K562 (cell line): ENCODE results near the gene OPRM1. TPM values are rescaled to one million over a fixed set of nuclear protein-coding genes. Genes with fewer than 3 reads are reported as not detected.

ENCODE experiments used
- ATAC-seq: fragments of 200-7000 bp; cut with Tn5 transposase; 3 replicates; pipeline ENCODE4 v1.9.1; 2020; ENCODE audit warnings: moderate library complexity
- BruUV-seq: library from RNA; stranded (reverse); fragments of 400-500 nt; replicated peaks from 2 replicates; lab custom pipeline; 2021; lab: Mats Ljungman, UMichigan
- CTCF ChIA-PET: fragments of 300-600 bp; formaldehyde crosslinking; extraction: SDS; loops from one replicate; lab custom pipeline; 2021; ENCODE audit warnings: low intra/inter-chr PET ratio; lab: Yijun Ruan, JAX
- POLR2A ChIA-PET: fragments of 300-600, 350-650 bp; sonication (Branson Sonifier 250); formaldehyde crosslinking; extraction: SDS; loops from one replicate; lab custom pipeline; 2021; ENCODE audit warnings: antibody characterized with exemption, inconsistent platforms; lab: Yijun Ruan, JAX
- DNase-seq, 4 experiments: peaks; one replicate each; pipeline versions ENCODE4 v3.0.0 to v3.0.0-alpha.2; 2011 to 2018; ENCODE audit warnings: low spot score in 3 of 4, mixed read lengths in 3 of 4; ENCODE audit errors: extremely low read depth in 1 of 4
- FAIRE-seq: peaks from 2 replicates; lab custom pipeline; 2011; peaks lifted over from hg19 to GRCh38; lab: Jason Lieb, UNC
- H2AFZ ChIP-seq: 2 replicates; pipeline ENCODE4 v1.6.0; 2011; ENCODE audit warnings: low read depth, low read length, control low read depth, inconsistent platforms
- H3K27ac ChIP-seq: fragments of 200-600 bp; 3 replicates; pipeline ENCODE4 v1.8.0; 2011; ENCODE audit warnings: low read depth, mild to moderate bottlenecking, control low read depth, inconsistent platforms, low read length, moderate library complexity, mixed read lengths; ENCODE audit errors: extremely low read depth
- H3K27me3 ChIP-seq, 2 experiments: fragments of 300-600 bp in 1 of 2; 2 replicates in 1 of 2; 3 replicates in 1 of 2; pipeline versions ENCODE4 v1.6.0 to v1.8.0; 2011; ENCODE audit warnings: inconsistent platforms in 2 of 2, low read length in 2 of 2, mild to moderate bottlenecking in 1 of 2, mixed read lengths in 1 of 2, moderate library complexity in 1 of 2; ENCODE audit not compliant: control insufficient read depth in 2 of 2, insufficient read depth in 2 of 2
- H3K36me3 ChIP-seq: fragments of 300-600 bp; 3 replicates; pipeline ENCODE4 v1.8.0; 2011; ENCODE audit warnings: mild to moderate bottlenecking, low read length, inconsistent platforms; ENCODE audit not compliant: control insufficient read depth, insufficient read depth
- H3K4me1 ChIP-seq, 2 experiments: fragments of 200-600 bp in 1 of 2; replicated peaks in 1 of 2; 2 replicates in 1 of 2; 3 replicates in 1 of 2; pipeline versions ENCODE4 v1.5.1 to v1.8.0; 2011; ENCODE audit warnings: inconsistent platforms in 2 of 2, low read length in 2 of 2, mild to moderate bottlenecking in 1 of 2, mixed read lengths in 1 of 2, moderate library complexity in 1 of 2; ENCODE audit not compliant: control insufficient read depth in 2 of 2, insufficient read depth in 2 of 2
- H3K4me2 ChIP-seq: 2 replicates; pipeline ENCODE4 v1.6.1; 2011; ENCODE audit warnings: low read length, control low read depth, inconsistent platforms, mixed read lengths; ENCODE audit not compliant: insufficient read depth
- H3K4me3 ChIP-seq: fragments of 200-600 bp; sonication (generic), shearing (Covaris generic); 2 replicates; pipeline ENCODE4 v1.5.1; 2016; ENCODE audit warnings: control low read depth, inconsistent platforms
- H3K79me2 ChIP-seq: fragments of 200-600 bp; 3 replicates; pipeline ENCODE4 v1.8.0; 2011; ENCODE audit warnings: low read length, inconsistent platforms; ENCODE audit not compliant: control insufficient read depth, insufficient read depth
- H3K9ac ChIP-seq, 2 experiments: 2 replicates each; pipeline versions ENCODE4 v1.6.0 to v1.6.1; 2011; ENCODE audit warnings: low read depth in 2 of 2, low read length in 2 of 2, control low read depth in 1 of 2, inconsistent platforms in 1 of 2, mild to moderate bottlenecking in 1 of 2, mixed read lengths in 1 of 2; ENCODE audit not compliant: insufficient read depth in 1 of 2
- H3K9me1 ChIP-seq: one replicate; pipeline ENCODE4 v1.6.0; 2011; ENCODE audit warnings: inconsistent platforms, mild to moderate bottlenecking, low read length, moderate library complexity; ENCODE audit not compliant: control insufficient read depth, insufficient read depth
- H3K9me3 ChIP-seq: replicated peaks from 2 replicates; pipeline ENCODE4 v1.5.1; 2011; ENCODE audit warnings: low read depth, low read length, inconsistent platforms; ENCODE audit not compliant: control insufficient read depth, insufficient read depth
- H4K20me1 ChIP-seq: replicated peaks from 2 replicates; pipeline ENCODE4 v1.6.1; 2011; ENCODE audit warnings: low read length, inconsistent platforms, mixed read lengths; ENCODE audit not compliant: control insufficient read depth, insufficient read depth
- CBFB ChIP-seq: sonication (generic); formaldehyde crosslinking; IDR thresholded peaks from 2 replicates; pipeline ENCODE4 v1.4.0; 2020; ENCODE audit warnings: mild to moderate bottlenecking, missing genetic modification reagents
- NFIX ChIP-seq: fragments of 250-450 bp; sonication (Bioruptor Pico); IDR thresholded peaks from 2 replicates; pipeline ENCODE4 v1.4.0; 2020; ENCODE audit warnings: low read depth, mild to moderate bottlenecking, moderate library complexity
- SIN3B ChIP-seq: fragments of 450-650 bp; IDR thresholded peaks from 2 replicates; pipeline ENCODE4 v1.6.1; 2017; ENCODE audit warnings: low read depth, mild to moderate bottlenecking, moderate library complexity
- SIRT6 ChIP-seq: IDR thresholded peaks from one replicate; pipeline ENCODE4 v1.6.1; 2012; ENCODE audit warnings: low read depth, mild to moderate bottlenecking, control low read depth, inconsistent platforms, low read length, moderate library complexity
- SNRNP70 ChIP-seq: fragments of 200-400 bp; formaldehyde crosslinking; optimal IDR thresholded peaks from 2 replicates; pipeline ENCODE3; 2017; ENCODE audit warnings: low read depth, low read length
- TBL1XR1 ChIP-seq, 2 experiments: IDR thresholded peaks; 2 replicates each; pipeline ENCODE4 v1.6.1; 2012; ENCODE audit warnings: improper control_type of control experiment in 2 of 2, low read length in 2 of 2, mild to moderate bottlenecking in 1 of 2
- WGBS: fragments of 100-300 bp; shearing (Covaris generic); methylation state at CpG from one replicate; pipeline ENCODE4 v1.1.6; 2016; ENCODE audit warnings: low coverage, mixed read lengths; ENCODE audit not compliant: insufficient coverage; ENCODE audit errors: missing lambda C conversion rate; 5-methylcytosine and 5-hydroxymethylcytosine counted together
- in situ Hi-C: fragments of 300-500 bp; cut with MboI; formaldehyde crosslinking; loops from 4 replicates; pipeline ENCODE4 v1.15.0; 2018; ENCODE audit warnings: inconsistent platforms, mixed read lengths
- intact Hi-C: fragments of 100-400 bp; cut with micrococcal nuclease; formaldehyde crosslinking; loops from 2 replicates; pipeline ENCODE4 v1.14.2; 2022
- polyA plus RNA-seq, 8 experiments: library from polyadenylated mRNA; depleted of rRNA in 4 of 8; stranded (reverse) in 5 of 8; unstranded in 3 of 8; fragments of >200 nt; fragmentation: Nextera tagmentation in 2 of 8; fragmentation: Illumina TruSeq in 1 of 8; extraction: Ambion mirVana in 2 of 8; extraction: Trizol in 1 of 8; gene quantifications; 2 replicates each; pipeline versions ENCODE4 v1.2.1 to v1.2.3, GENCODE V29; 2011 to 2014; ENCODE audit warnings: inconsistent platforms in 1 of 8, missing spikeins in 1 of 8
- total RNA-seq, 7 experiments: library from RNA; depleted of rRNA in 6 of 7; stranded (reverse); fragments of >200 nt in 6 of 7; fragmentation: Illumina TruSeq in 2 of 7; extraction: Trizol in 2 of 7; gene quantifications; 2 replicates each; pipeline versions ENCODE4 v1.2.1 to v1.2.3, GENCODE V29; 2011 to 2021; ENCODE audit warnings: low replicate concordance in 1 of 7
- TF ChIP-seq, protein P1 (sequence below): fragments of 250-450 bp; sonication (Bioruptor Pico); IDR thresholded peaks from 2 replicates; pipeline ENCODE4 v1.4.0; 2020
- TF ChIP-seq, protein P2 (sequence below): fragments of 450-650 bp; IDR thresholded peaks from 2 replicates; pipeline ENCODE4 v1.7.1; 2018; ENCODE audit warnings: mild to moderate bottlenecking, low read depth; ENCODE audit not compliant: partially characterized antibody

The OPRM1 gene
- total and polyA plus RNA-seq, 9 of the 15 experiments (the other 6 are each of a cell fraction or from before 2014, with no cell fraction given) = not detected

DNA sequence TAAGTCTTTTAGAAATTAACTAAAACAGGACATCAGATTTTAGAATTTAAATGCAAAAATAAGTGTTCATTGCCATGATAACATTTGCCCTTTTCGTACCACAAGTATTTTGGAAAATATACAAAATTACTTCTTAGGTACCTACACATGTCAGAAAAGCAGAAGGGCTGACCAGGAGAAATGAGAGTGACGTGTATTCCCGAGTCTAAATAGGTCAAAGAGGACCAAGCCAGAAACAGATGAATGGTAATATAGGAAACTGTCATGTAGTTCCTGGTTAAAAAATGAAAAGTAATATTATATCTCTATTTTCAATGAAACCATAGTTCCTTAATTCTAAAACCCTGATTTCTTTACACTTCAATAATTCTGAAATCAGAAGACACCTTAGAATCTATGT is 191.4 kb downstream of the OPRM1 start:
- no peak for DNase-seq
- in situ Hi-C loops = no loop called here
- no peak for ATAC-seq
- Histone ChIP-seq H4K20me1 (no peaks in the 10 kb centered on the region), H2AFZ (no peak overlapping the region), H3K9me1 (no peaks in the 10 kb centered on the region), H3K27me3 (peaks cover 0 to 5% of the 10 kb centered on the region in 2 experiments; a peak in 1 of 5 replicates), H3K4me1 (no peaks in the 10 kb centered on the region), H3K36me3 (no peaks in the 10 kb centered on the region), H3K79me2 (no peaks in the 10 kb centered on the region), H3K9me3 (no peaks in the 10 kb centered on the region), H3K27ac (no peak overlapping the region), H3K9ac (no peak overlapping the region), H3K4me2 (no peak overlapping the region), H3K4me3 (no peak overlapping the region)
- no peak for FAIRE-seq
- no TSS peak for BruUV-seq
- 1% methylated on average over 3 of the region's 3 CpGs for WGBS
- ChIA-PET POLR2A (no interaction called here), CTCF (no interaction called here)
- TF ChIP-seq NFIX (CRISPR knock-in tag) (no peak), SIRT6 (no peak), TBL1XR1 (IDR thresholded peaks at IDR 0.05; ENCODE audit: low read length in 2 of 2) (no peak), SIN3B (no peak), CBFB (CRISPR knock-in tag) (no peak), SNRNP70 (no peak)
- TF ChIP-seq, protein P1, sequence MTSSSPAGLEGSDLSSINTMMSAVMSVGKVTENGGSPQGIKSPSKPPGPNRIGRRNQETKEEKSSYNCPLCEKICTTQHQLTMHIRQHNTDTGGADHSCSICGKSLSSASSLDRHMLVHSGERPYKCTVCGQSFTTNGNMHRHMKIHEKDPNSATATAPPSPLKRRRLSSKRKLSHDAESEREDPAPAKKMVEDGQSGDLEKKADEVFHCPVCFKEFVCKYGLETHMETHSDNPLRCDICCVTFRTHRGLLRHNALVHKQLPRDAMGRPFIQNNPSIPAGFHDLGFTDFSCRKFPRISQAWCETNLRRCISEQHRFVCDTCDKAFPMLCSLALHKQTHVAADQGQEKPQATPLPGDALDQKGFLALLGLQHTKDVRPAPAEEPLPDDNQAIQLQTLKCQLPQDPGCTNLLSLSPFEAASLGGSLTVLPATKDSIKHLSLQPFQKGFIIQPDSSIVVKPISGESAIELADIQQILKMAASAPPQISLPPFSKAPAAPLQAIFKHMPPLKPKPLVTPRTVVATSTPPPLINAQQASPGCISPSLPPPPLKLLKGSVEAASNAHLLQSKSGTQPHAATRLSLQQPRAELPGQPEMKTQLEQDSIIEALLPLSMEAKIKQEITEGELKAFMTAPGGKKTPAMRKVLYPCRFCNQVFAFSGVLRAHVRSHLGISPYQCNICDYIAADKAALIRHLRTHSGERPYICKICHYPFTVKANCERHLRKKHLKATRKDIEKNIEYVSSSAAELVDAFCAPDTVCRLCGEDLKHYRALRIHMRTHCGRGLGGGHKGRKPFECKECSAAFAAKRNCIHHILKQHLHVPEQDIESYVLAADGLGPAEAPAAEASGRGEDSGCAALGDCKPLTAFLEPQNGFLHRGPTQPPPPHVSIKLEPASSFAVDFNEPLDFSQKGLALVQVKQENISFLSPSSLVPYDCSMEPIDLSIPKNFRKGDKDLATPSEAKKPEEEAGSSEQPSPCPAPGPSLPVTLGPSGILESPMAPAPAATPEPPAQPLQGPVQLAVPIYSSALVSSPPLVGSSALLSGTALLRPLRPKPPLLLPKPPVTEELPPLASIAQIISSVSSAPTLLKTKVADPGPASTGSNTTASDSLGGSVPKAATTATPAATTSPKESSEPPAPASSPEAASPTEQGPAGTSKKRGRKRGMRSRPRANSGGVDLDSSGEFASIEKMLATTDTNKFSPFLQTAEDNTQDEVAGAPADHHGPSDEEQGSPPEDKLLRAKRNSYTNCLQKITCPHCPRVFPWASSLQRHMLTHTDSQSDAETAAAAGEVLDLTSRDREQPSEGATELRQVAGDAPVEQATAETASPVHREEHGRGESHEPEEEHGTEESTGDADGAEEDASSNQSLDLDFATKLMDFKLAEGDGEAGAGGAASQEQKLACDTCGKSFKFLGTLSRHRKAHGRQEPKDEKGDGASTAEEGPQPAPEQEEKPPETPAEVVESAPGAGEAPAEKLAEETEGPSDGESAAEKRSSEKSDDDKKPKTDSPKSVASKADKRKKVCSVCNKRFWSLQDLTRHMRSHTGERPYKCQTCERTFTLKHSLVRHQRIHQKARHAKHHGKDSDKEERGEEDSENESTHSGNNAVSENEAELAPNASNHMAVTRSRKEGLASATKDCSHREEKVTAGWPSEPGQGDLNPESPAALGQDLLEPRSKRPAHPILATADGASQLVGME (CRISPR knock-in tag) = no peak
- TF ChIP-seq, protein P2, sequence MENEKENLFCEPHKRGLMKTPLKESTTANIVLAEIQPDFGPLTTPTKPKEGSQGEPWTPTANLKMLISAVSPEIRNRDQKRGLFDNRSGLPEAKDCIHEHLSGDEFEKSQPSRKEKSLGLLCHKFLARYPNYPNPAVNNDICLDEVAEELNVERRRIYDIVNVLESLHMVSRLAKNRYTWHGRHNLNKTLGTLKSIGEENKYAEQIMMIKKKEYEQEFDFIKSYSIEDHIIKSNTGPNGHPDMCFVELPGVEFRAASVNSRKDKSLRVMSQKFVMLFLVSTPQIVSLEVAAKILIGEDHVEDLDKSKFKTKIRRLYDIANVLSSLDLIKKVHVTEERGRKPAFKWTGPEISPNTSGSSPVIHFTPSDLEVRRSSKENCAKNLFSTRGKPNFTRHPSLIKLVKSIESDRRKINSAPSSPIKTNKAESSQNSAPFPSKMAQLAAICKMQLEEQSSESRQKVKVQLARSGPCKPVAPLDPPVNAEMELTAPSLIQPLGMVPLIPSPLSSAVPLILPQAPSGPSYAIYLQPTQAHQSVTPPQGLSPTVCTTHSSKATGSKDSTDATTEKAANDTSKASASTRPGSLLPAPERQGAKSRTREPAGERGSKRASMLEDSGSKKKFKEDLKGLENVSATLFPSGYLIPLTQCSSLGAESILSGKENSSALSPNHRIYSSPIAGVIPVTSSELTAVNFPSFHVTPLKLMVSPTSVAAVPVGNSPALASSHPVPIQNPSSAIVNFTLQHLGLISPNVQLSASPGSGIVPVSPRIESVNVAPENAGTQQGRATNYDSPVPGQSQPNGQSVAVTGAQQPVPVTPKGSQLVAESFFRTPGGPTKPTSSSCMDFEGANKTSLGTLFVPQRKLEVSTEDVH = no peak
- intact Hi-C loops = no loop called here
